BLaER1 treated with 17β-estradiol and CSF1 and Interleukin-3, amounts not matched to agents 10 nM and 100 nM (cell line): ENCODE data around the gene RBPJL.
A peak's percentile ranks its signal among the peaks of the same experiment; 100 is the strongest.

ENCODE experiments used
- H3K27ac ChIP-seq, 11 experiments: shearing (Covaris generic); formaldehyde crosslinking; 2 replicates each; pipeline ENCODE4 v1.8.1; 2022
- H3K27me3 ChIP-seq, 11 experiments: shearing (Covaris generic); formaldehyde crosslinking; 2 replicates each; pipeline ENCODE4 v1.8.1; 2022
- H3K36me3 ChIP-seq, 11 experiments: shearing (Covaris generic); formaldehyde crosslinking; 2 replicates each; pipeline ENCODE4 v1.8.1; 2022
- H3K4me1 ChIP-seq, 10 experiments: shearing (Covaris generic); formaldehyde crosslinking; 2 replicates each; pipeline ENCODE4 v1.8.1; 2022
- H3K4me2 ChIP-seq, 11 experiments: shearing (Covaris generic); formaldehyde crosslinking; 2 replicates each; pipeline ENCODE4 v1.8.1; 2022
- H3K4me3 ChIP-seq, 10 experiments: shearing (Covaris generic); formaldehyde crosslinking; 2 replicates each; pipeline ENCODE4 v1.8.1; 2022
- H3K9ac ChIP-seq, 11 experiments: shearing (Covaris generic); formaldehyde crosslinking; 2 replicates each; pipeline ENCODE4 v1.8.1; 2022
- H3K9me3 ChIP-seq, 11 experiments: shearing (Covaris generic); formaldehyde crosslinking; replicated peaks in 1 of 11; 2 replicates each; pipeline ENCODE4 v1.8.1; 2022
- H4K20me1 ChIP-seq, 11 experiments: shearing (Covaris generic); formaldehyde crosslinking; 2 replicates each; pipeline ENCODE4 v1.8.1; 2022
- Cebpa-rat ChIP-seq, 11 experiments: shearing (Covaris generic); IDR thresholded peaks; 2 replicates each; pipeline ENCODE4 v1.8.1; 2022

RBPJL gene

GRCh38 chr20:45269754-45270270, 36.8 kb upstream of the RBPJL start:
- Histone ChIP-seq H4K20me1 (no peaks in the 10 kb centered on the region), H3K4me1 (no peaks in the 10 kb centered on the region), H3K36me3 (no peaks in the 10 kb centered on the region), H3K27me3 (no peaks in the 10 kb centered on the region), H3K9ac (no peak overlapping the region), H3K9me3 (no peaks in the 10 kb centered on the region), H3K27ac (no peak overlapping the region), H3K4me2 (no peak overlapping the region), H3K4me3 (no peak overlapping the region)
- no peak for TF ChIP-seq Cebpa-rat (IDR thresholded peaks at IDR 0.05)

GRCh38 chr20:45275338-45275737, 31.3 kb upstream of the RBPJL start:
- Histone ChIP-seq H4K20me1 (no peaks in the 10 kb centered on the region), H3K4me3 (no peak overlapping the region), H3K9me3 (no peaks in the 10 kb centered on the region), H3K4me1 (0 out of 20 replicates have a peak, but pooled peaks cover 0 to 6% (median 0%) of the 10 kb centered on the region in 10 experiments), H3K9ac (no peak overlapping the region), H3K27ac (no peak overlapping the region), H3K27me3 (no peaks in the 10 kb centered on the region), H3K36me3 (no peaks in the 10 kb centered on the region), H3K4me2 (no peak overlapping the region)
- TF ChIP-seq Cebpa-rat (IDR thresholded peaks at IDR 0.05) = no peak

- H3K27ac ChIP-seq = no peak overlapping the region
- peaks cover 0 to 18% (median 0%) of the 10 kb centered on the region in 10 experiments; a peak in 7 of 20 replicates for H3K4me1 ChIP-seq
- H3K9ac ChIP-seq = no peak overlapping the region
- H3K9me3 ChIP-seq = no peaks in the 10 kb centered on the region
- H3K36me3 ChIP-seq = no peaks in the 10 kb centered on the region
- TF ChIP-seq Cebpa-rat (IDR thresholded peaks at IDR 0.05) = no peak
- H3K4me3 ChIP-seq = no peak overlapping the region
- H4K20me1 ChIP-seq = no peaks in the 10 kb centered on the region
- H3K4me2 ChIP-seq = no peak overlapping the region
- no peaks in the 10 kb centered on the region for H3K27me3 ChIP-seq
These were observed 26.6 kb upstream of the RBPJL start for GRCh38 chr20:45279992-45280391.

DNA sequence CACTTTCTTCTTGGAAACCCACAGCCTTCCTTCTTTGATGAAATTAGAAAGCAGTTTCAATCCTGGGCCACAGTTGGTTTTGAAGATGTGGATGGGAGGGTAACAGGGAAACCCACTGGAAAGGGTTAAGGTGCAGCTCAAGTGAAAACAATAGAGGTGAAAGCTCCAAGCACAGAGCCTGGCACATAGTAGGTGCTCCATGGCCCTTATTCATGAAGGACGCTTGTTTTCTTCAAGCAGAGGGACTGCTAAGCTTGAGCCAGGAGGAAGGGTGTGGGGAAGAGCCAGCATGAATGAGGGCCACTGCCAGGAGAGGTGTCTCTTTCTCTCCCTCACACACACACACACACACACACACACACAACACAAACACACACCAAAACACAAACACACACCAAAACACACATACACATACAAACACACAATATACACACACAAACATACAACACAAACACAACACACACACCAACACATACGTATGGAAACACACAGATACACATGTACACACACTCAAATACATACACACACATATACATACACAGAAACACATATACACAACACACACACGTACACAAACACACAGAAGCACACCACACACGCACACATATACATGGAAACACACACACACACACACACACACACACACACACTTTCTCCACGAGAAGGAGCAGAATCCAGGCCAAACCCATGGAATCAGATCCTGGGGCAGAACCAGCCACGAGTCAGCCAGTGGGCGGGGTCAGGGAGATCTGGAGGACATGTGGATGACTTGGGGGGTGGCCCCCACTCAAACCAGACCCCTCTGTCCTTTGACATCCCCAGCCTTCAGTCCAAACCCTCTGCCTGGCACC, 23.7 kb upstream of the RBPJL start:
- Histone ChIP-seq H3K9me3 (no peaks in the 10 kb centered on the region), H3K27me3 (no peaks in the 10 kb centered on the region), H3K36me3 (no peaks in the 10 kb centered on the region), H3K9ac (no peak overlapping the region), H3K27ac (no peak overlapping the region), H3K4me1 (peaks cover 0 to 16% (median 0%) of the 10 kb centered on the region in 10 experiments; a peak in 7 of 20 replicates), H4K20me1 (no peaks in the 10 kb centered on the region), H3K4me2 (peak overlapping the region in 3 of 11 experiments; percentile 52 to 71 (median 60); a peak in 7 of 22 replicates), H3K4me3 (no peak overlapping the region)
- TF ChIP-seq Cebpa-rat (IDR thresholded peaks at IDR 0.05) = no peak

- no peaks in the 10 kb centered on the region for H4K20me1 ChIP-seq
- H3K4me3 ChIP-seq = no peak overlapping the region
- H3K36me3 ChIP-seq = no peaks in the 10 kb centered on the region
- peak overlapping the region in 3 of 11 experiments; percentile 52 to 71 (median 60); a peak in 6 of 22 replicates for H3K4me2 ChIP-seq
- no peak for TF ChIP-seq Cebpa-rat (IDR thresholded peaks at IDR 0.05)
- H3K27me3 ChIP-seq = no peaks in the 10 kb centered on the region
- H3K9me3 ChIP-seq = no peaks in the 10 kb centered on the region
- no peak overlapping the region for H3K27ac ChIP-seq
- H3K9ac ChIP-seq = no peak overlapping the region
- peaks cover 0 to 16% (median 0%) of the 10 kb centered on the region in 10 experiments; a peak in 7 of 20 replicates for H3K4me1 ChIP-seq
These were observed 23.0 kb upstream of the RBPJL start for GRCh38 chr20:45283551-45284057.

DNA sequence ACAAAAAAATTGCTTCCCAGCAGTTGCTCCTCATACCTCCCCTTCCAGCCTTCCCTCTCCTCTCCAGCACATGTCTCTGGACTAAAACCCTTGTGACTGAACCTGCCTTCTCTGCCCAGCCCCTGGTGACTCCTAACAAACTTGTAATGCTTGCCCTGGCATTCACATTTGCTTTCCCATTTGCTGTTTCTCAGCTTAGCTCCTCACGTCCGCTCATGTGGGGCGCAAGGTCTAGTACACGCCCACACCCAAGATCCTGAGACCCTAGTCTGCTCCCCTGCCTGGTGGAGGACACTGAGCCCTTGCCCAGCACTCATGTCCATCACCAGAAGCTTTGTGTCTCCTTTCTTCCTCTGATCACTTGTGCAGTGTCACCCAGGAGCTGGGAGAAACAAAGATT, 18.3 kb upstream of the RBPJL start:
- Histone ChIP-seq H3K9me3 (0 out of 22 replicates have a peak, but pooled peaks cover 0 to under 1% (median 0%) of the 10 kb centered on the region in 11 experiments), H3K27me3 (peaks cover 9 to 16% (median 14%) of the 10 kb centered on the region in 11 experiments), H3K4me3 (no peak overlapping the region), H4K20me1 (no peaks in the 10 kb centered on the region), H3K4me1 (peaks cover 0 to 14% (median 8%) of the 10 kb centered on the region in 10 experiments; a peak in 12 of 20 replicates), H3K27ac (no peak overlapping the region), H3K9ac (no peak overlapping the region), H3K4me2 (no peak overlapping the region), H3K36me3 (no peaks in the 10 kb centered on the region)
- no peak for TF ChIP-seq Cebpa-rat (IDR thresholded peaks at IDR 0.05)

GRCh38 chr20:45288860-45289259, 17.8 kb upstream of the RBPJL start:
- H3K36me3 ChIP-seq = no peaks in the 10 kb centered on the region
- H3K4me3 ChIP-seq = no peak overlapping the region
- H3K9me3 ChIP-seq = 0 out of 22 replicates have a peak, but pooled peaks cover 0 to 6% (median 0%) of the 10 kb centered on the region in 11 experiments
- no peak overlapping the region for H3K27ac ChIP-seq
- no peaks in the 10 kb centered on the region for H4K20me1 ChIP-seq
- no peak overlapping the region for H3K9ac ChIP-seq
- peaks cover 0 to 15% (median 8%) of the 10 kb centered on the region in 10 experiments; a peak in 12 of 20 replicates for H3K4me1 ChIP-seq
- H3K27me3 ChIP-seq = peaks cover 11 to 21% (median 19%) of the 10 kb centered on the region in 11 experiments
- TF ChIP-seq Cebpa-rat (IDR thresholded peaks at IDR 0.05) = no peak
- no peak overlapping the region for H3K4me2 ChIP-seq

- no peak for TF ChIP-seq Cebpa-rat (IDR thresholded peaks at IDR 0.05)
- Histone ChIP-seq H3K9ac (peak overlapping the region in 1 of 11 experiments; percentile 12; a peak in 3 of 22 replicates), H3K4me2 (peak overlapping the region in 3 of 11 experiments; percentile 0 to 31 (median 3); a peak in 4 of 22 replicates), H3K4me1 (peaks cover 0 to 15% (median 7%) of the 10 kb centered on the region in 10 experiments; a peak in 7 of 20 replicates), H3K27me3 (peaks cover 11 to 25% (median 22%) of the 10 kb centered on the region in 11 experiments), H3K4me3 (no peak overlapping the region), H4K20me1 (no peaks in the 10 kb centered on the region), H3K27ac (no peak overlapping the region), H3K9me3 (peaks cover 7 to 18% (median 11%) of the 10 kb centered on the region in 11 experiments), H3K36me3 (no peaks in the 10 kb centered on the region)
These were observed 16.5 kb upstream of the RBPJL start for GRCh38 chr20:45289942-45290676.
